GM10266 (cell line): ENCODE data around the gene KCNT1.

ENCODE experiments used
- DNase-seq: peaks from one replicate; pipeline ENCODE4 v3.0.0; 2012; ENCODE audit errors: extremely low spot score
- TF ChIP-seq, protein P1 (sequence below): IDR thresholded peaks from 2 replicates; pipeline ENCODE4 v1.5.1; 2012; ENCODE audit warnings: mild to moderate bottlenecking, low read depth; ENCODE audit not compliant: control insufficient read depth, insufficient read depth; ENCODE audit errors: missing control alignments

The KCNT1 gene

DNA sequence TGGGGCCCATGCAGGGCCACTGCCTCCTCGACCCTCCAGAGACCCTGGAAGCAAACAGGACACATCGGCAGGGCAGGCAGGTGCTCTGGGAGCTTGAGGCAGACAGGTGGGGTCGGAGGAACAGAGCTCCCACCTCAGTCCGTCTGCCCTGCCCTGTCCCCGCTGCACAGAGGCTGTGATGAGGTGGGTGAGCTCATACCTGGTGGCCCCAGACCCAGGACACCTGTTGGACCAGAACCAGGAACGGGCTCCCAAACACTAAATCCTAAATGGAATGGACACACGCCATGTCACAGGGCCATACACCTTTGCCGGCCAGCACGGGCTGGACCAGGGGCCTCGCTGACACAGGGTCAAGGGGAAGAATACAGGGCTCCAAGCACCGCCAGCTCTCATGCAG, 8.2 kb upstream of the KCNT1 start:
- TF ChIP-seq, protein P1, sequence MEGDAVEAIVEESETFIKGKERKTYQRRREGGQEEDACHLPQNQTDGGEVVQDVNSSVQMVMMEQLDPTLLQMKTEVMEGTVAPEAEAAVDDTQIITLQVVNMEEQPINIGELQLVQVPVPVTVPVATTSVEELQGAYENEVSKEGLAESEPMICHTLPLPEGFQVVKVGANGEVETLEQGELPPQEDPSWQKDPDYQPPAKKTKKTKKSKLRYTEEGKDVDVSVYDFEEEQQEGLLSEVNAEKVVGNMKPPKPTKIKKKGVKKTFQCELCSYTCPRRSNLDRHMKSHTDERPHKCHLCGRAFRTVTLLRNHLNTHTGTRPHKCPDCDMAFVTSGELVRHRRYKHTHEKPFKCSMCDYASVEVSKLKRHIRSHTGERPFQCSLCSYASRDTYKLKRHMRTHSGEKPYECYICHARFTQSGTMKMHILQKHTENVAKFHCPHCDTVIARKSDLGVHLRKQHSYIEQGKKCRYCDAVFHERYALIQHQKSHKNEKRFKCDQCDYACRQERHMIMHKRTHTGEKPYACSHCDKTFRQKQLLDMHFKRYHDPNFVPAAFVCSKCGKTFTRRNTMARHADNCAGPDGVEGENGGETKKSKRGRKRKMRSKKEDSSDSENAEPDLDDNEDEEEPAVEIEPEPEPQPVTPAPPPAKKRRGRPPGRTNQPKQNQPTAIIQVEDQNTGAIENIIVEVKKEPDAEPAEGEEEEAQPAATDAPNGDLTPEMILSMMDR, result no peak
- no peak for DNase-seq

DNA sequence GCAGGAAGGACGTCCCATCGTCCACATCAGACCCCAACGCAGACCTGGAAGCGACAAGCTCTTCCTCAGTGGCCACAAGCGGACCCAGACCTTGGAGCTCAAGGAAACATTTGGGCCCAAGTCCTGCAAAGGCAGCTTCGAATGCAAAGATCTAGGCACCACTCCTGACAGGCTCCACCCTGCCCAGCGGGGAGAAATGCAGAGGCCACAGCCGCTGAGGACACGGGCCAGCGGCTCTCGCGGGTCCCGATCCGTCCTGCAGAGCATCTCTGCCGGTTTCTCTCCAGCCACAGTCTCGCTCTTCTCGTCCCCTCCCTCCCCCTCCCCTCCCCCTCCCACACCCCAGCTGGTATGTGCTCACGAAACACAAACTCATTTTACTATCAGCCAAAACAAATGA, 7.6 kb upstream of the KCNT1 start:
- DNase-seq, result no peak
- TF ChIP-seq, protein P1, result no peak

DNA sequence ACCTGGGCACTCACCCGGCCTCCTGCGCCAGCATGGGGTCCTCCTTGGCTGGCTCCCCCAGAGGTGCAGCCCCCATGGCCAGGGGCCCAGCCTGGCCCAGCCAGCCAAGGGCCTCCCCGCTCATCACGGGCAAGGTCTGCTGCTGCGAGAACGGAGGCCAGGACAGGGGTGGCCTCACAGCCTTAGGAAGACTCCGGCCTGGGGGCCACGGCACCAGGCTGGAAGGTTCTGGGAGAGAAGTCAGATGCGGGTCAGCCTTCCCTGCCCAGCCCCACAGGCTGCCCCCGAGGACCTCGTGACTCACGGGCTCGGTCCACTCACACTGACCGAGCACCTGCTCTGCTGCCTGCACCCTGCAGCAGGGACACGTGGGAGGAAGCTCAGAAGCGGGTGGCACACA, 6.9 kb upstream of the KCNT1 start:
- DNase-seq, result no peak
- TF ChIP-seq, protein P1, result no peak

DNA sequence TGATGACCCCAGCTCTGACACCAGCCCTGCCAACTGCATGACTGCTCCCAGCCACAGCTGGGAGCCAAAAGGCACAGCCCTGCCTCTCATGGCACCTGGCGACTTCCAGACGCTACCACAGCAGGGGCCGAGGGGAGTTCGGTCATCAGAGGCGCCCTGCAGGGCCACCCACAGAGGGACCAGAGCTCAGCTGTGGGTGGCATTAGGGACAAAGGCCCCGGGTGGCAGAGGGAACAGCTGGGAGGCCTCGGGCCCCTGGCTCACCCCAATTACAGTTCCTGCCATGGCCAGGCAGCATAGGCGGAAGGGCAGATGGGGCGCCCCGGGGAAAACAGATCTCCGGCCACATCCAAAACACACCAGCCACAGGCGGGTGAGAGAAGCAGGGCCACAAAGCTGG, 6.3 kb upstream of the KCNT1 start:
- TF ChIP-seq, protein P1, result no peak

DNA sequence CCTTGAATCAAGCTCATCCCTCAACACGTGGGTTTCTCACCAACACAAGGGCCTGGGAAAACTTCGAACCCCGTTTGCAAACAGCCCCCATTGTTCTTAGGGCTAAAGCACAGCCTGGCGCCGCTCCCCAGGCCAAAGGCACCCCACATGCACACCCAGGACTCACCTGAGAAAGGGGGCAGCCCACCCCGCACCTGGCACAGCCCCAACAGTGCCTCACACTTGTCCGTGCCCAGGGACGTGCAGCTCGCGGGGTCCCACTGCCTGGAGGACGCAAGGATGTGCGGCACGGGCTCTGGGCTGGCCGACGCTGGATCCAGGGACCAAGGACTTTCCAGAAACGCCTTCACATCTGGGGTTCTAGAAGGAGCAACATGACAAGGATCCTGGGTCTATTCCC, 5.5 kb upstream of the KCNT1 start:
- TF ChIP-seq, protein P1, result no peak
- DNase-seq, result no peak

More for the DNA sequence above, 6.3 kb upstream of the KCNT1 start:
- DNase-seq, result no peak

DNA sequence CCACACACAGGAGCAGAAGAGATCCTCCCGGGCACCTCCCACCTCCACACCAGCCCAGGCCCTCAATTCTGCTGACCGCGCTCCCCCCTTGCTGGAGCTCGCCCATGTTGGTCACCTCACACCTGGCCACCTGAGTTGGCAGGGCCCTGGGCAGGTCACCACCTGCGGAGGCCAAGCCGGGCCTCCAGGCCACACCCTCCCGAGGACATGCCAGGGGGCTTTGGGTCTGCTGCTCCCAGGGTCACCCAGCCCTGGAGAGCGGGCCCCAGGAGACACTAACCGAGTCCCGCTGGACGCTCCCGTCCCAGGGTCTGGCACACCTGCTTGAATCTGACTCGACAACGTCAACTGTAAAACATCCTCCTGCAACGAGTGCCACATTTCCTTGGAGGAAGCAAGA, 4.8 kb upstream of the KCNT1 start:
- DNase-seq, result no peak

DNA sequence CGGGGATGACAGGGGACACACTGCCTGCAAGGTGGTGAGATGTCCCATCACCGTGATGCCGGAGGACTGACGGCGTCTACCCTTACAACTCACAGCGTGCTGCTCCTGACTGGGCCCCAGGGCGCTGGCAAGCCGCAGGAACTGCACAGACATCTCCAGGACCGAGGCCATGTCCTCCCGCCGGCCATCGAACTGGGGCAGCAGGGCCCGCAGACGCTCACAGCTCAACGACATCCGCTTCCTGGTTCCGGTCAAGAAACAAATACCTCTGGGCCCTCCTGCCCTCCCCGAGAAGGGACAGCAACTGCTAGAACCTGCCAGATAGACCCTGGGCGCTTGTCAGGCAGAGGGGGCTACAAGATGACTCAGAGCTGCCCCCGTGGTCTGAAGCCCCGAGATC, 3.7 kb upstream of the KCNT1 start:
- DNase-seq, result no peak
- TF ChIP-seq, protein P1, result no peak

More for the DNA sequence above, 4.8 kb upstream of the KCNT1 start:
- TF ChIP-seq, protein P1, result no peak
